Cardiac muscle cell (in vitro differentiated cells and primary cell): Measurements from ENCODE around the gene PTPRD. TPM values are rescaled to one million over a fixed set of nuclear protein-coding genes. Genes with fewer than 3 reads are reported as not detected.

Experiments used
- DNase-seq, 2 donors: peaks; one replicate each; pipeline versions ENCODE4 v3.0.0 to v3.0.0-alpha.2; 2010 to 2017; ENCODE audit warnings: low read depth in 1 of 2, low spot score in 1 of 2
- H3K27ac ChIP-seq: fragments of 200-600 bp; sonication (generic); 2 replicates; pipeline ENCODE4 v1.5.1; 2016
- H3K27me3 ChIP-seq: fragments of 200-600 bp; sonication (generic); 2 replicates; pipeline ENCODE4 v1.6.0; 2016; ENCODE audit warnings: control low read depth
- H3K36me3 ChIP-seq: fragments of 200-600 bp; sonication (generic); 2 replicates; pipeline ENCODE4 v1.5.1; 2016; ENCODE audit warnings: control low read depth
- H3K4me1 ChIP-seq: fragments of 200-600 bp; sonication (generic); 2 replicates; pipeline ENCODE4 v1.8.1; 2017; ENCODE audit warnings: low read depth, mild to moderate bottlenecking, mixed run types
- H3K4me3 ChIP-seq: fragments of 200-600 bp; sonication (generic); 2 replicates; pipeline ENCODE4 v1.5.1; 2016; ENCODE audit warnings: mild to moderate bottlenecking
- H3K9me3 ChIP-seq: fragments of 200-600 bp; sonication (generic); 2 replicates; pipeline ENCODE4 v1.5.1; 2017; ENCODE audit warnings: low read depth, mild to moderate bottlenecking, control low read depth
- CTCF ChIP-seq: IDR thresholded peaks from 2 replicates; pipeline ENCODE4 v1.5.1; 2012; ENCODE audit warnings: low read depth, mild to moderate bottlenecking, low read length
- polyA plus RNA-seq: library from polyadenylated mRNA; unstranded; fragments of >200 nt; fragmentation: Nextera tagmentation; extraction: Ambion mirVana; gene quantifications from 2 replicates; pipeline ENCODE4 v1.2.1, GENCODE V29; 2016
- total RNA-seq: library from RNA; depleted of rRNA; stranded (reverse); fragments of >200 nt; gene quantifications from 2 replicates; pipeline ENCODE4 v1.2.3, GENCODE V29; 2016

Gene PTPRD
- total and polyA plus RNA-seq, 2 experiments from 2014 or later, result 37.0 to 287 TPM

- no peak for TF ChIP-seq CTCF
- peak; percentile 16 to 70 for DNase-seq
- H3K27ac ChIP-seq, result peak overlapping the region; percentile 81
Observed at GRCh38 chr9:8750639-8751051, 1862.2 kb downstream of the PTPRD start.

GRCh38 chr9:8745347-8745746 is 1867.5 kb downstream of the PTPRD start:
- Histone ChIP-seq H3K4me3 (no peak overlapping the region), H3K27me3 (no peaks in the 10 kb centered on the region), H3K9me3 (no peaks in the 10 kb centered on the region), H3K36me3 (no peaks in the 10 kb centered on the region), H3K27ac (no peak overlapping the region), H3K4me1 (peaks cover under 1% of the 10 kb centered on the region)
- no peak for TF ChIP-seq CTCF
- no peak for DNase-seq

More at GRCh38 chr9:8750639-8751051, 1862.2 kb downstream of the PTPRD start:
- no peaks in the 10 kb centered on the region for H3K9me3 ChIP-seq
- H3K4me1 ChIP-seq, result peaks cover 16% of the 10 kb centered on the region
- H3K27me3 ChIP-seq, result no peaks in the 10 kb centered on the region
- H3K4me3 ChIP-seq, result no peak overlapping the region
- H3K36me3 ChIP-seq, result no peaks in the 10 kb centered on the region

- no peaks in the 10 kb centered on the region for H3K36me3 ChIP-seq
Observed at GRCh38 chr9:8738945-8739344, 1873.9 kb downstream of the PTPRD start.

GRCh38 chr9:8736805-8737204 is 1876.0 kb downstream of the PTPRD start:
- H3K4me3 ChIP-seq, result no peak overlapping the region
- H3K4me1 ChIP-seq, result peaks cover 5% of the 10 kb centered on the region
- H3K36me3 ChIP-seq, result no peaks in the 10 kb centered on the region
- TF ChIP-seq CTCF, result no peak
- no peak overlapping the region for H3K27ac ChIP-seq
- H3K27me3 ChIP-seq, result no peaks in the 10 kb centered on the region
- no peaks in the 10 kb centered on the region for H3K9me3 ChIP-seq
- no peak for DNase-seq

More at GRCh38 chr9:8738945-8739344, 1873.9 kb downstream of the PTPRD start:
- TF ChIP-seq CTCF, result no peak
- Histone ChIP-seq H3K4me1 (peaks cover 5% of the 10 kb centered on the region), H3K27me3 (no peaks in the 10 kb centered on the region), H3K4me3 (no peak overlapping the region), H3K27ac (no peak overlapping the region), H3K9me3 (no peaks in the 10 kb centered on the region)
- DNase-seq, result no peak

GRCh38 chr9:8734760-8735159 is 1878.0 kb downstream of the PTPRD start:
- Histone ChIP-seq H3K27me3 (no peaks in the 10 kb centered on the region), H3K27ac (no peak overlapping the region), H3K9me3 (no peaks in the 10 kb centered on the region), H3K36me3 (no peaks in the 10 kb centered on the region), H3K4me1 (peaks cover 5% of the 10 kb centered on the region), H3K4me3 (no peak overlapping the region)
- DNase-seq, result no peak
- TF ChIP-seq CTCF, result no peak
